ENCODE measurements around the gene KMO.

Gene KMO

GRCh38 chr1:241542199-241542907 lies 10.2 kb downstream of the KMO start:
- peak; percentile 49 for DNase-seq

GRCh38 chr1:241548008-241548407 lies 15.8 kb downstream of the KMO start:
- DNase-seq = no peak

- no peak for DNase-seq
Observed at GRCh38 chr1:241550318-241550717, 18.1 kb downstream of the KMO start.

- DNase-seq = peak; percentile 97
Observed at GRCh38 chr1:241551759-241552638, 19.8 kb downstream of the KMO start.

- DNase-seq = no peak
Observed at GRCh38 chr1:241553886-241554592, 21.9 kb downstream of the KMO start.

- no peak for DNase-seq
Observed at GRCh38 chr1:241555526-241555925, 23.3 kb downstream of the KMO start.

- DNase-seq = no peak
Observed at GRCh38 chr1:241557031-241557430, 24.9 kb downstream of the KMO start.

GRCh38 chr1:241557551-241558193 lies 25.5 kb downstream of the KMO start:
- DNase-seq = no peak

- DNase-seq = no peak
Observed at GRCh38 chr1:241560146-241560848, 28.1 kb downstream of the KMO start.

- no peak for DNase-seq
Observed at GRCh38 chr1:241560849-241561187, 28.6 kb downstream of the KMO start.

GRCh38 chr1:241569848-241570247 lies 37.7 kb downstream of the KMO start:
- DNase-seq = no peak

- no peak for DNase-seq
Observed at GRCh38 chr1:241574154-241574553, 42.0 kb downstream of the KMO start.

- peak; percentile 18 for DNase-seq
Observed at GRCh38 chr1:241579434-241579833, 47.3 kb downstream of the KMO start.

- DNase-seq = no peak
Observed at GRCh38 chr1:241582921-241583321, 50.7 kb downstream of the KMO start.

GRCh38 chr1:241586905-241587512 lies 54.8 kb downstream of the KMO start:
- DNase-seq = no peak

GRCh38 chr1:241589521-241589920 lies 57.3 kb downstream of the KMO start:
- peak; percentile 52 for DNase-seq

GRCh38 chr1:241590719-241591118 lies 58.5 kb downstream of the KMO start:
- no peak for DNase-seq

GRCh38 chr1:241591317-241591716 lies 59.1 kb downstream of the KMO start:
- DNase-seq = peak; percentile 29

- DNase-seq = no peak
Observed at GRCh38 chr1:241591736-241592135, 59.6 kb downstream of the KMO start.

- peak; percentile 30 for DNase-seq
Observed at GRCh38 chr1:241592273-241592958, 60.2 kb downstream of the KMO start.

GRCh38 chr1:241593186-241593585 lies 61.0 kb downstream of the KMO start:
- no peak for DNase-seq

Measured in OCI-M1 (cell line).